ENCODE measurements around the gene HIRA. TPM values are rescaled to one million over a fixed set of nuclear protein-coding genes. Genes with fewer than 3 reads are reported as not detected.

The HIRA gene
- total RNA-seq, 1 experiment from 2014 or later = 51.0 TPM

DNA sequence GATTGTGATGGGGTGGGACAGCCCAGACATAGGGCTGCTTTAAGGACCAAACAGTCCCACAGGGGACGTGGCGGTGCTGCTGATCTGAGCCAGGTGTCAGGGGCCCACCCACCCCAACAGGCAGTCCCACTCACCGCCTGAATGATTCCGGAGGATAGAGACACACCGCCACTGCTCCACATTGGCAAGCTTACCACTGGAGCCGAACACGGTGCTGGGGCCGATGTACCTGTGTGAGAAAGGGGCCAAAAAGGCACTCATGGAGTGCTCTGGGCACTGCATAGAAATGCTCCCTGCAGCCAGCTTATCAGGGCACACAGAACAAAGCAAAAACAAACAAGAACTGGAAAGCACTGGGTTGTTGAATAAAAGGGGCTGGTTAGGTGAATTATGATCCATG lies 25.9 kb downstream of the HIRA start (continued):
- TF ChIP-seq AFF4 (CRISPR knock-in tag; IDR thresholded peaks at IDR 0.05; ENCODE audit: borderline replicate concordance) = no peak
- no peak for TF ChIP-seq KAT7 (CRISPR knock-in tag; IDR thresholded peaks at IDR 0.05; ENCODE audit: borderline replicate concordance)
- no peak for TF ChIP-seq ESRRA (CRISPR knock-in tag; IDR thresholded peaks at IDR 0.05; ENCODE audit: borderline replicate concordance)

DNA sequence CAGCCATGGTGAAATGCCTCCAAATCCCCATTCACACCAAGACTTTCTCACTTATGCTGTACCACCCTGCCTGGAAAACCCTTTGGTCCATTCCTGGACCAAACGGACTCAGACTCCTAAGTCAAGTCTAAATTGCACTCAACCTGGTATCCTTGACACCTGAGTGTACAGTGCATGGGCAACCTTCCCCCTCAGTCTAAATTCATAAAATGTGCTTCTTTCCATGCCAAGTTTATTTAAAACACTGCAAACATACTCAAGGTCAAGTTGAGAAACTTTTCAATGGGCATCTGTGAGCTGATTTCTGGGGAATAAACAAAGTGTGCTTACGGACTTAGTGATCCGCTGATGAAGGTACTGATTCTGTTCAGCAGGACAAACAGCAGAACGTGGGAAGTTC lies 26.4 kb downstream of the HIRA start:
- ATAC-seq (no peak), DNase-seq (ENCODE audit: low spot score) (no peak)
- H3K27me3 Mint-ChIP-seq (ENCODE audit: low read depth) = no peaks in the 10 kb centered on the region
- H3K4me3 Mint-ChIP-seq = no peak overlapping the region
- H3K4me1 Mint-ChIP-seq = no peaks in the 10 kb centered on the region
- POLR2A ChIA-PET = no interaction called here
- no peaks in the 10 kb centered on the region for H3K9me3 Mint-ChIP-seq
- no peak overlapping the region for H3K27ac Mint-ChIP-seq
- CTCF ChIA-PET = no interaction called here
- peaks cover 50% of the 10 kb centered on the region for H3K36me3 Mint-ChIP-seq
- TF ChIP-seq AFF4 (CRISPR knock-in tag; IDR thresholded peaks at IDR 0.05; ENCODE audit: borderline replicate concordance) = no peak
- no peak for TF ChIP-seq TP53 (CRISPR knock-in tag; IDR thresholded peaks at IDR 0.05)
- no peak for TF ChIP-seq TEAD4 (CRISPR knock-in tag; IDR thresholded peaks at IDR 0.05)
- TF ChIP-seq ZNF423 (CRISPR knock-in tag; IDR thresholded peaks at IDR 0.05) = no peak
- no peak for TF ChIP-seq ZNF416 (CRISPR knock-in tag; IDR thresholded peaks at IDR 0.05)
- no peak for TF ChIP-seq ZNF138 (CRISPR knock-in tag; conservative IDR thresholded peaks at IDR 0.05)
- no peak for TF ChIP-seq HMGA2 (CRISPR knock-in tag; IDR thresholded peaks at IDR 0.05)
- no peak for TF ChIP-seq ZNF532 (CRISPR knock-in tag; IDR thresholded peaks at IDR 0.05; ENCODE audit: borderline replicate concordance)
- TF ChIP-seq ATF3 (CRISPR knock-in tag; conservative IDR thresholded peaks at IDR 0.05) = no peak
- TF ChIP-seq, protein P1, sequence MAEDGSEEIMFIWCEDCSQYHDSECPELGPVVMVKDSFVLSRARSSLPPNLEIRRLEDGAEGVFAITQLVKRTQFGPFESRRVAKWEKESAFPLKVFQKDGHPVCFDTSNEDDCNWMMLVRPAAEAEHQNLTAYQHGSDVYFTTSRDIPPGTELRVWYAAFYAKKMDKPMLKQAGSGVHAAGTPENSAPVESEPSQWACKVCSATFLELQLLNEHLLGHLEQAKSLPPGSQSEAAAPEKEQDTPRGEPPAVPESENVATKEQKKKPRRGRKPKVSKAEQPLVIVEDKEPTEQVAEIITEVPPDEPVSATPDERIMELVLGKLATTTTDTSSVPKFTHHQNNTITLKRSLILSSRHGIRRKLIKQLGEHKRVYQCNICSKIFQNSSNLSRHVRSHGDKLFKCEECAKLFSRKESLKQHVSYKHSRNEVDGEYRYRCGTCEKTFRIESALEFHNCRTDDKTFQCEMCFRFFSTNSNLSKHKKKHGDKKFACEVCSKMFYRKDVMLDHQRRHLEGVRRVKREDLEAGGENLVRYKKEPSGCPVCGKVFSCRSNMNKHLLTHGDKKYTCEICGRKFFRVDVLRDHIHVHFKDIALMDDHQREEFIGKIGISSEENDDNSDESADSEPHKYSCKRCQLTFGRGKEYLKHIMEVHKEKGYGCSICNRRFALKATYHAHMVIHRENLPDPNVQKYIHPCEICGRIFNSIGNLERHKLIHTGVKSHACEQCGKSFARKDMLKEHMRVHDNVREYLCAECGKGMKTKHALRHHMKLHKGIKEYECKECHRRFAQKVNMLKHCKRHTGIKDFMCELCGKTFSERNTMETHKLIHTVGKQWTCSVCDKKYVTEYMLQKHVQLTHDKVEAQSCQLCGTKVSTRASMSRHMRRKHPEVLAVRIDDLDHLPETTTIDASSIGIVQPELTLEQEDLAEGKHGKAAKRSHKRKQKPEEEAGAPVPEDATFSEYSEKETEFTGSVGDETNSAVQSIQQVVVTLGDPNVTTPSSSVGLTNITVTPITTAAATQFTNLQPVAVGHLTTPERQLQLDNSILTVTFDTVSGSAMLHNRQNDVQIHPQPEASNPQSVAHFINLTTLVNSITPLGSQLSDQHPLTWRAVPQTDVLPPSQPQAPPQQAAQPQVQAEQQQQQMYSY (CRISPR knock-in tag; IDR thresholded peaks at IDR 0.05) = no peak
- TF ChIP-seq, protein P2, sequence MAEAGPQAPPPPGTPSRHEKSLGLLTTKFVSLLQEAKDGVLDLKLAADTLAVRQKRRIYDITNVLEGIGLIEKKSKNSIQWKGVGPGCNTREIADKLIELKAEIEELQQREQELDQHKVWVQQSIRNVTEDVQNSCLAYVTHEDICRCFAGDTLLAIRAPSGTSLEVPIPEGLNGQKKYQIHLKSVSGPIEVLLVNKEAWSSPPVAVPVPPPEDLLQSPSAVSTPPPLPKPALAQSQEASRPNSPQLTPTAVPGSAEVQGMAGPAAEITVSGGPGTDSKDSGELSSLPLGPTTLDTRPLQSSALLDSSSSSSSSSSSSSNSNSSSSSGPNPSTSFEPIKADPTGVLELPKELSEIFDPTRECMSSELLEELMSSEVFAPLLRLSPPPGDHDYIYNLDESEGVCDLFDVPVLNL (CRISPR knock-in tag; IDR thresholded peaks at IDR 0.05; ENCODE audit: borderline replicate concordance, low read depth) = no peak
- no peak for TF ChIP-seq ETV6 (CRISPR knock-in tag; IDR thresholded peaks at IDR 0.05)
- TF ChIP-seq NR3C1 (CRISPR knock-in tag; conservative IDR thresholded peaks at IDR 0.05; ENCODE audit: low read depth) = no peak
- TF ChIP-seq CBFB (CRISPR knock-in tag; IDR thresholded peaks at IDR 0.05; ENCODE audit: low read depth) = no peak
- no peak for TF ChIP-seq CREB1 (CRISPR knock-in tag; IDR thresholded peaks at IDR 0.05)
- TF ChIP-seq MXD4 (CRISPR knock-in tag; IDR thresholded peaks at IDR 0.05; ENCODE audit: borderline replicate concordance) = no peak
- TF ChIP-seq OVOL2 (CRISPR knock-in tag; IDR thresholded peaks at IDR 0.05; ENCODE audit: borderline replicate concordance) = no peak
- TF ChIP-seq TEAD1 (CRISPR knock-in tag; IDR thresholded peaks at IDR 0.05) = no peak
